ENCODE results near the gene HSPG2.
"Not testable (repeated sequence)": the region's sequence is repeated elsewhere in the genome, so short reads cannot be mapped to it uniquely, and the experiment has no call there.

HSPG2 gene

DNA sequence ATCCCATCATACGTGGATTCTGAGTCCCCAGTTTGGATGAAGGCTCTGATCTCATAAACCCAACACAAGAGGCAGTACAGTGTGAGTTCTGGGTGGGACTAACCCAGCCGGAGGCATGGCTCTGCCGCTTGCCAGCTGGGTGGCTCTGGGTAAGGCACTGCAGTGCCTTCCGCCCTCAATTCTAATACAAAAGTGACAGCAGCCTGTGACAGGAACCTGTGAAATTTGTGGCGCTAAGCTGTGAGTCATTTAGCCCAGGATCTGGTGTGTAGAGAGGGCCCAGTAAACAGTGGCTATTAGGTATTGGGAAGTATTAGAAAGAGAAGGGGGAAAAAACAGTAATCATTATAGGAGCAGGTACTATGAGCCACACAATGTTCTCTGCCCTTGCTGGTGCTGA lies 23.3 kb downstream of the HSPG2 start:
- no peak for DNase-seq (ENCODE audit: low read depth, low spot score)

DNA sequence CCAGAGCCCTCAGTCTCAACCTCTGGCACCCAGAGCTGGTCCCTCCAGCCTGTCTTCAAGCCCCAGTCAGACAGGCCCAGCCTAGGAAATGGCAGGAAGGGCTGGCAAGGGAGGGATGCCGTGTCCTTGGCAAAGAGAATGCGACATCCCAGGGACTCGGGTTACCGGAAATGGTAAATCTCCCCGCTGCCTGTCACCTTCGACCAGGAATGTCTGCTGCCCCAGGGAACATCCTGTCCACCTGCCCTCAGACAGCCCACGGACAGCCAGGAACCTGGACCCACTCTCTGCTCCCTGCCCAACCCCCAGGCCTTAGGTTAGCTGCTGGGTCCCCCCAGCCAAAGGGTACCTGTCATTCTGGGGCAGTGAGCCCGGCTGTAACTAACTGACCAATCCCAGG lies 23.9 kb downstream of the HSPG2 start:
- no peak for DNase-seq (ENCODE audit: low read depth, low spot score)

DNA sequence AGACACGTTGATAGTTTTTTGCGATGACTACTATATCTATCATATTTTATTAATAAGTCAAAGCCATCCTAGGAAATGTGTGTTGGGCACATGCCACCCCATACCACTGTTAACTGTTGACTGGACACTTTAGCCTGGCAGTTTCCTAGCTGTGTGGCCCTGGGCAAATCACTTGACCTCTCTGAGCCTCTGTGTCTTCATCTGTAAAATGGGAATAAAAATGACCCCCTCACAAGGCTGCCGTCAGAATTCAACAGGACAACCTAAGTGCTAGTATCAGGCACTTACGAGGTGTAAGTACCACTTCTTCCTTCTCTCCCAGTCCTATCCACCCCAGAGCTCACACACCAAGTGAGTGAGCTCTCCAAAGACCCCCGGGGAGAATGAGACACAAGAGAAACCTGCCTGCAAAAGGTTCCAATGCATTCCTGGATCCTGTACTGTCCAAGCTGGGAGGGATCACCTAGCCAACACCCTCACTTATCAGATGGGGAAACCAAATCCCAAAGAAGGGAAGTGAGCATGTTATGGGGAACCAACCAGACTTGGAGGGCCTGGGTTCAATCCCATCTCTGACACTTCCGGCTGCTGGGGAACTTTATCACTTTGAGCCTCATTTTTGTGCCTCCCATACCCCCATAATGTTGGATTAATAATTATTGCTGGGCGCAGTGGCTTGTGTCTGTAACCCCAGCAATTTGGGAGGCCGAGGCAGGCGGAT lies 24.9 kb downstream of the HSPG2 start:
- DNase-seq (ENCODE audit: low read depth, low spot score): no peak

DNA sequence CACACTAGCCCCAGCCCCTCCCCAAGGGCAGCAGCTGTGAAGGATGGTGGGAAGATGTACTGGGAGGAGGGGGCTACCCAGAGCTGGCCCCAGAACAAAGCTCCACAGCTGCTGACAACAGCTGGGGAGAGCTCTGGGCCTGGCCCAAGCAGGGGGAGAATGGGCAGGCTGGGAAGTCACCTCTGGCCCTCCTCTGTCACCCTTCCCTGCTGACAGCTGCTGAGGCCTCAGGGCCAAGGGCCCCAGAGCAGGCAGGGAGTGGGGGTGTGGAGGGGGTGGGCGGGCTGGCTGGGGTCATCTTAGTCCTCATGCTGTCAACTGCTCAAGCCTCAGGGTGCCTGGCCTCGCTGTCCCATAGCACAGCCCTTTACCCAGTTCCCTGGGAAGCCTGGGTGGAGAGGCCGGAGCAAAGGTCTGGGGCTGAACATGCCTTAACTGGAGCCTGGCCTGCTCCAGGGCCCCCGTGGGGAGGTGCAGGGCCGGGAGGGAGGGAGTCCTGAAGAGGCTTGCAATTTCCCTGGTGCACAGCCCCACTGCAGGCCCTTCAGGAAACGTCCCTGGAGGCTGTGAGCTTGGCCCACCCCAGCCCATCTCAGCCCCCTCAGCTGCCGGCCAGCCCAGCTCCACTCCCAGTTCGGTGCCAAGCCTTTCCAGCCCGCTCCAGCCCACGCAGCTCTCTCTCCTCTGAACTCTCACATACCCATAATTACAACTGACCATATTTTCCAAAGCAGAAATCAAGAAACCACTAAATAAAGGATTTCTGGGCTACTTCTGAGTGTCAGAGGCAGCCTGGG lies 25.7 kb downstream of the HSPG2 start:
- DNase-seq (ENCODE audit: low read depth, low spot score): no peak

DNA sequence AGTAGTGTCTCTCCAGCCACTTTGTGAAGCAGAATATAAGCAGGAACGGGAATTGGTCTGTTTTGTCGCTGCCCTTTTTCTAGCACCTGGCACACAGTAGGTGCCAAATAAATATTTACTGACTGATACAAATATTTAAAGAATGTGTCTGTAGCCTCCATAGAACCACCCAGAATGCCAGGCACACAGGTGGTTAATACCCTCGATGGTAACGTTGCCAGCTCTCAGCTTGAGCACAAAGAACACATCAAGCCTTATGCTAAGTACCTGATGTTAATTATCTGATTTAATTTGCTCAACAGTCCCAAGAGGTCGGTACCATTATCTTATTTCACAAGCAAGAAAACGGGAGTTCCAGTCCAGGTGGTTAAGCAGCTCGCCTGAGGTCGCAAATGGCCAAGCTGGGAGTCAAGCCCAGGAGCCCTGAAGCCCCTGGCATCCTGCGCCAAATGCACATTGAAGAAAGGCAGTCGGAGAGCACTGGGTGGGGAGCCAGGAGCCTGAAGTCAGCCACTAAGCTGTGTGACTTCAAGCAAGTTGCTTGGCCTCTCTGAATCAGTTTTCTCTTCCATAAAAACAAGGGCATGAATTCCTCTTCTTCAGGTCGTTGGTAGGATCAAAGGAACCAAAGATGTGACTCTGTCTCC lies 26.4 kb downstream of the HSPG2 start:
- DNase-seq (ENCODE audit: low read depth, low spot score): no peak

DNA sequence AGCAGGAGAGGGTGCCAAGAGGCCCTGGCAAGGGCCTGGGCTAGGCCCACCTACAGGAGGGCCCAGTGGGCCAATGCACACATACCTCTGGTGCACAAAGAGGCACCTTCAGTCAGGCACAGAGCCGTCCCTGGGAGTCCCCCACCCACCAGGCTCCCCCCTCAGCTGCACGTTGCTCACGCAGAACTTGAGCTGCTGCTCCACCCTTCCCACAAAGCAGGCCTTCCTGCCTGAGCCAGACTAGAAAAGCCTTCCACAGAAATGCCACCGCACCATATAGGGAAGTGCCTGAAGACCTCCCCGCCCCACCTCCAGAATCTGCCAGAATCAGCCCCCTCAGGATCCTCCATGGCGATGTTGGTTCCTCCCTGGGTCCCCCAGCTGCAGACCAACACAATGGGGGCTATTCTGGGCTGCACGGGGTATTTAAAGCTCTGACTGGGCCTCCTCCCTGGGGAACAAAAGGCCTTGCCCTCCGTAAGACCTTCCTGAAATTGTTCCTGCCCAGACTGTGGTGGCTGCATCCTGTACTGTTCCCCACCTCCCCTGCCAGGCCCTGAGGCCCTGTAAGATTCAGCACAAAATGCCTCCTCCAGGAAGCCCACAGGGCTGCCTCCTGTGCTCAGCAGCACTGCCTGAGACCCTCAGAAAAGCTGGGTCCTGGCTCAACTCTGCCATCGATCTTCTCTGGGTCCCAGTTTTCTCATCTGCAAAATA lies 27.2 kb downstream of the HSPG2 start:
- no peak for DNase-seq (ENCODE audit: low read depth, low spot score)

DNA sequence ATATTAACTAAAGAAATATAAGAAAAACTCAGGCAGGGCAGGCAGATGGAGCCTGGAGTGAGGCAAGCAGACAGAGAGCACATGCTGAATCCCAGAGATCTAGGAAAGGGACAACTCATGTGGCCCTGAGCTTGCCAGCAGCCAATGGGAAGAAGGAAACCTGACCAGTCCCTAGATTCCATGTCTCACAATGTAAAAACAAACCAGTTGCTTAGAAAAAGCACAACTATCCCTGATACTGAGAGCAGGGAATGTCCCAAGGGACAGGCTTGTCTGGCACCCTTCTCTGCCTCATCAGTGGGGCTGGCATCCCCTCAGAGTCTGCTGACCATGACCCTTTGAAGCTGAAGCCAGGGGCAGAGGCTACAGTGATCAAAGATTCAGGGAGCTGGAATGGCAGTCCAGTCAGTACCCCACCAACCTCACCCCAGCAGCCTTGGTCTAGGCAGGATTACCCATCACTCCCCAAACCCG lies 27.8 kb downstream of the HSPG2 start:
- DNase-seq (ENCODE audit: low read depth, low spot score): no peak

DNA sequence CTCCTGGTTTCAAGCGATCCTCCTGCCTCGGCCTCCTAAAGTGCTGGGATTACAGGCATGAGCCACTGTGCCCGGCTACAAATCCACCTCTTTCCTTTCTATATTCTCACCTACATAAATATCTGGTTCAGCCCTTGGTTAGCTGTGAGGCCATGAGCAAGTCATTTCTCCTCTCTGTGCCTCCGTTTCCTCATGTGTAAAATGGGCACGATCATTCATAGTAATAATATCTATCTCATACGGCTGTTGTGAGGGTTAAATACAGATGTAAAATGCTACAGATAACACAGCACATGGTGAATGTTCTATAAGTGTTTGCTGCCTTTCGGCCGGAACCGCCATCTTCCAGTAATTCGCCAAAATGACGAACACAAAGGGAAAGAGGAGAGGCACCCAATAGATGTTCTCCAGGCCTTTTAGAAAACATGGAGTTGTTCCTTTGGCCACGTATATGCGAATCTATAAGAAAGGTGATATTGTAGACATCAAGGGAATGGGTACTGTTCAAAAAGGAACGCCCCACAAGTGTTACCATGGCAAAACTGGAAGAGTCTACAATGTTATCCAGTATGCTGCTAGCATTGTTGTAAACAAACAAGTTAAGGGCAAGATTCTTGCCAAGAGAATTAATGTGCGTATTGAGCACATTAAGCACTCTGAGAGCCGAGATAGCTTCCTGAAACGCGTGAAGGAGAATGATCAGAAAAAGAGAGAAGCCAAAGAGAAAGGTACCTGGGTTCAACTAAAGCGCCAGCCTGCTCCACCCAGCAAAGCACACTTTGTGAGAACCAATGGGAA lies 29.2 kb downstream of the HSPG2 start:
- DNase-seq (ENCODE audit: low read depth, low spot score): not testable (repeated sequence)

DNA sequence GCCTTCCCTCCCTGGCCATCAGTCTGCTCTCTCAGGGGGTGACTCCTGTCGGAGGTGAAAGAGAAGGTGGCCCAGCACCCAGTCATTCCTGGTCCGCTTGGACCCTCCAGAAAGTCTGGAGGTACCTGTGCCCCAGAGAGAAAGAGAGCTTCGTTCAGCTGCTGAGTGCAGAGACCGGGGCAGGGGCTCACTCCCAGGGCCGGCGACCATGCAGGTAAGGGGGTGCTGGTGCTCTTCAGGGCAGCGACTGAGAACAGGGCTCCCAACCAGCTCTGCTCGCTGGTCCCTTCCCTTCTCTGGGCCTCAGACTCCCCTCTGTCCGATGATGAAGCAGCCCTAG lies 30.1 kb downstream of the HSPG2 start:
- DNase-seq (ENCODE audit: low read depth, low spot score): no peak

DNA sequence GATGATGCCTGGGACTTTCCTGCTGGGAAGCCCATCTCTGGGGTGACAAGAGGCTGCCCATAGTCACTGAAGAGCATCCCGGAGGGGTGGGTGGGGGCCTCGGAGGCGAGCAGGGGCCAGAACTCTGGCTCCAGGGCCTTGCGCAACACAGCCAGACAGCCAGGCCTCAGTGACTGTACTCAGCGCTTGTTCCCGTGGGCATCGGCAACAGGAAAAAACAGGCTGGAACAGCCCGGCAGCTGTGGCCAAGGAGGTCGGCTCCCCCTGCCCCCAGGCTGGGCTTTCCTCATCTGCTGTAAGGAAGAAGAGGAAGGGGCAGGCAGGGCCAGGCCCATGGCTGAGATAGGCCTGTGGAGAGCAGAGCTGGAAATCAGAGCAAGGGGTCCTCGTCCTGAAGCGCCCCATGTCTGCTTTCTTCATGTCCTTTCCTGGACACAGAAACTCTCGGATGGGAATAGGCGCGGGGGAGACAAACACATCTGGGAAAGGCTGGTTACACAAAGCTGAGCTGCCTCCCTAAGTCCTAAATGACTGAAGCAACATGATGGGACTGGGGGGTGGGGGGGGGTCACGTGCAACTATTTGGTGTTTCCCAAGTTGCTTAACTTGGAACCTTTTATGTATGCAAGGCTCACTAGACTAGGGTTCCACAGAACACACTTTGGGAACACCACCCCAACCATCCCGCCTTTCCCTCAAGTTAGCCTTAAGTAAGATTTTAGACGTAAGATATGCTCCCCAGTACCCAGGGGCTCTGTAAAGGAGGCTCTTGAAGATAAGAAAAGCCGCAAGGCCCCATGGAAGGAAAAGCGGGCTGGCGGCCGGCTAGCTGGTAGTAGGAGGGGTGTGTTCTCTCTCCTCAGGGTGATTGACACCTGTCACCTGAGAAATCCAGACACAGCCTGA lies 30.7 kb downstream of the HSPG2 start:
- no peak for DNase-seq (ENCODE audit: low read depth, low spot score)

DNA sequence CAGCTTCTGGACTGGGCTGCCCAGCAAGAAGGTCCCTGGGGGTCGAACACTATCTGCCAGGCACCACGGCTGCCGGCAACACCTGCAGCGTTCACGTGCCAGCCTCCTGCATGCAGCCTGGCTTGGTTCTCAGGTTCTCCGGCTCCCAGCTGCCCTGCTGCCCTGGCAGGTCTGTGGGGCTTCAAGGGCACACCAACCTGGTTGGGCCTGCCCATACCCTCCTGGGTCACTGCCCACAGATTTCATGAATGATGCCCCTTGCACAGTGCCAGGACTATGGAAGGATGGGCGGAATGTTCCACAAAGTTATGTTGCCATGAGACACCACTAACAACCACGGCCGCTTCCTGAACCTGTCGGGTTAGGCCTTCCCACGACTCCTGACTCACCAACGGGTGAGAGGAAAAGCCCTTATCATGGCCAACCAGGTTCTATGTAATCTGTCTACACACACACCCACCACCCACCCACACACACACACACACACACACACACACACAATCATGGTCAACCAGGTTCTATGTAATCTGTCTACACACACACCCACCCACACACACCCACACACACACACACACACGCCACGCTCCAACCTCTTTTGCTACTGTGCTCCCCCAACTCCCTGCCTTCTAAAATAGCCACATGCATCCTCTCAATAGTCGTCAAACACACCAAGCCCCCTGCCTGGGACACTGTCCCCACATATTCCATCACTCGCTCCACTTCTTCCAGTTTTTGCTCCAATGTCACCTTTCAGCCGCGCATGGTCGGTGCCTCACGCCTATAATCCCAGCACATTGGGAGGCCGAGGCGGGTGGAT lies 32.2 kb downstream of the HSPG2 start:
- DNase-seq (ENCODE audit: low read depth, low spot score): no peak

DNA sequence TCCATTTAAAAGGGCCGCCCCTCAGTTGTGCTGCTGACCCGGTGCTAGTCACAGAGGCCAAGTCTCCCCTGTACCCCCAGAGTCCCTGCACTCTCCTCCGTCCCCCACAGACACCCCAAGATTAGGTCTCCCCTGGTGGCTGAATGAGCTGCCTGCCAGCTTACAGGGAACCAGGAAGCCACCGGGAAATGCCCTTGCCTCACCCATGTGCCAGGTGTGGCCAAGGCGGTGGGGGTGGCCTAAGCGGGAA lies 32.7 kb downstream of the HSPG2 start:
- no peak for DNase-seq (ENCODE audit: low read depth, low spot score)

DNA sequence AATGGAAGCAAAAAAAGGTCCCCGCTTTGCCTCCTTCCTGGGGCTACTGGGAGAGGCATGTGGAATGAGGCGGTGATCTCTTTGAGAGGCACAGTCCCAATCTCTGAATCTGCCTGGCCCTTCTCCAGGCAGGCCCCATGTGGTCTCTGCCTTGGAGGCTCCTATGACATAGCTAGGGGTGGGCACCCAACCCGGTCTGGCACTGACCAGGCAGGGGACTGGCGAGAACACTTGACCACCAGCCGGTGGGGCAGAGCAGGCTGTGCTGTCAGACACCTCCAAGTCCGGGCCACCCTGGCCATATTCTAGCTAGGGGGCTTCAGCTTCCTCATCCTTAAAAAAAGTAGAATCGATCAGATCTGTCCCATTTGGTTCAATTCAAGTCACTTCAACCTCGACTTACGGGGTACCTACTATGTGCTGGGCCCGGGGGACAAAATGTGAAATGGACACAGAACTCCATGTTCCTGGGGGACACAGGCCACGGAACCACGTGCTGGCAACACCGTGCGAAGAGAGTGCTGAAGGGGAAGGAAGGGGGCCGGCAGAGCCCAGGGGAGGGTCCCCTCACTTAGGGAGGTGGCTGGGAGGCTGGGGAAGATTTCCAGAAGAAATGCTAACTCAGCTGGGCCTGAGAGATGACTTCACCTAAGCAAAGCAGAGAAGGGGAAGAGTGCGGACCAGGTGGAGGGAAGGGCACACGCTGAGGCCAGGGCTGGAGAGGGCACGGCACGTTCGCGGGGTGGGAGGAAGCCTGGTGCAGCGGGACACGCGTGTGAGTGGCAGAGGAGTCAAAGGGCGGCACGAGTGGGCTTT lies 33.3 kb downstream of the HSPG2 start:
- DNase-seq (ENCODE audit: low read depth, low spot score): no peak

DNA sequence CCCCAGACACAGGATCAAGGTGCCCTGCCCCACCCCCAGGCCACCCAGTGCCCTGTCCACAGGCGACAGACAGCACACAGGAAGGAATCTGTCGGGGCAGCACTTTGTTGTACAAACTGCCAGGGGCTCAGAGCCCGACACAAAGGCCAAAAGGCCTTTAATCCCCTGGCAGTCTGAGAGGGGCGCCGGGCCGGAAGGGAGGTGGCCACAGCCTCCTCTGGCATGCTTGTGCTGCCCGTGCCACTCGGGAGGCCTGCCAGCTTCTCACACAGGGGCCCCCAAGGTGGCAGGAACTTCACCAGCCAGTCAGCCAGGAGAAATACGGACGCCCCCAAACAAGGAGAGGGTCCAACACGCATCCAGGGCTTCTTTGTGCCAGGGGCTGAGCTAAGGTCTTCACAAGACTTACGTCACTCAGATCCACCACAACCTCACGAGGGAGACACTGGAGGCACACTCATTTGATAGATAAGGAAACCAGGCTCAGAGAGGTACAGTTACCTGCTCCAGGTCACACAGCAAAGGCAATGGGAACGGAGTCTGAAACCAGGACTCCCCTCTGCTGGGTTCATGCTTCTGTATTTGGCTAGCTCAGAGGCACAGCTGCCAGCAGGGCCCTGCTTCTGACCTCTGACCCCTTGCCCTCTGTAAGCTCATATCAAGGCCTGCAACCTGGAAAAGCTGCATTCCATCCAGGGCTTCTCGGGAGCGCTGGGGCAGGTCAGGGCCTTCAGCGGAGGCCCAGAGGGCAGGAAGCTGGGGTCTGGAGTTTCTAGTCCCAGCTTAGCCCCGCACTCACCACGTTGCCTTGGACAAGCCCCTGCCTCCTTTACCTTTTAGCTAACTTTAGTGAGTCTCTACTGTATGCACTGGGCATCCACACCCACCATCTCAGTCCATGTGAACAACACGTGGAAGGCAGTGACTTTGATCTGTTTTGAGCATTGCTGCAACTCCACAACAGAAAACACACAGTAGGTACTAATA lies 34.8 kb downstream of the HSPG2 start:
- no peak for DNase-seq (ENCODE audit: low read depth, low spot score)

DNA sequence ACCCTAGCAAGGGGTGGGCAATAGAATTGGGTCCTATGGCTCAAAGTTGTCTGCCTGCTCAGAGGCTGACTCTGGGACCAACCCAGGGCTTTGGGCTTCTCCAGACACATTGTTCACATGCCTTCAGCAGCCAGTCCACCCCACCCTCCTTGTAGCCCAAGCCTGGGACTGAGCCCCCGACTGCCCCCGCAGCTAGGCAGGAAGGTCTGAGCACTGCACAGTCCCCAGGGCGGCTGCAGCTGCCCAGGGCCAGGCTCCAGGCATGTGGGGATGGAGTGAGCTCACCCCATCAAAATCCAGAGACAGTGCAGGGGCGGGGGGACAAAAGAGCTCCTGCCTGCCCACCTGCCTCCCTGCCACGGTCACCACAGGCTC lies 35.6 kb downstream of the HSPG2 start:
- no peak for DNase-seq (ENCODE audit: low read depth, low spot score)

DNA sequence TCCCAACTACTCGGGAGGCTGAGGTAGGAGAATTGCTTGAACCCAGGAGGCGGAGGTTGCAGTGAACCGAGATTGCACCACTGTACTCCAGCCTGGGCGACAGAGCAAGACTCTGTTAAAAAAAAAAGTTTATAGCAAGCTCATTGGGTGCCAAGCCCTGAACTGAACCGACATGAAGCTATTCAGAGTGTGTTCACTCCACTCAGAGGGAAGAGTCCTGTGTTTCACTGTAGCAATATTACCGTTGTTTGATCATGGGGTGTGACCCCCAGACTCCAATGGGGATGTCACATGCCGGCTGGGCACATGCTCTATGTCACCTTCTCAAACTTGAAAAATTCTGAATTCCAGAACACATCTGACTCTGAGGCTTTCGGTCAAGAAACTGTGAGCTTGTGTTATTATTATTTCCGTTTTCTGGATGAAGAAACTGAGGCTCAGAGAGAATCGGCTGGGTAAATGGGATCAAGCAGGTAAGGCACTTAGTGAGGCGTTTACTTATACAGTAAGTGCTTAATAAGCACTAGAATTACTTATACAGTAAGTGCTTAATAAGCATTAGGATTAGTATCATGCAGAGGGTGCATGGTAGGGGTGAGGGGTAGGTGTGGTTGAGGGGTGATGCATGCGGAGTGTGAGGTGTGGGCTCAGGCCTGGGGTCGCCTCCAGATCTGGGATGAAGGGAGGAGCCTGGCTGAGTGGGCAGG lies 36.2 kb downstream of the HSPG2 start:
- DNase-seq (ENCODE audit: low read depth, low spot score): no peak

DNA sequence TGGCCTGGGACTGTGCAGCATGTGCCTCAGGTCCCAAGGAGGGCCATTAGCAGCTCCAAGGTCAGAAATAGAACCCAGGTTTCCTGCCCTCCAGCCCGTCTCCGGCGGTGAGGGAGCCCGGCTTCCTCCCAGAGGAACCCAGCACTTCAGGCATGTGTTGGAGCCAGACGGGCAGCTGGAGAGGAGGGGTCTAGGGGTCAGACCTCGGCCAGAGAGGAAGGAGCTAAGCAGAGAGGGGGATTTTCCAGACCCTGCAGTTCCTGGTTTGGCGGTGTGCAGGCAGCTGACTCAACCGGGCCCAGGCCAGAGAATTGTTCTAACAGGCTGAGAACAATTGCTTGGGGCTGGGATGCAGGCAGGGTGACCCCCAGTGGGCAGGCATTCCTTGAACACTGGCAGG lies 37.1 kb downstream of the HSPG2 start:
- DNase-seq (ENCODE audit: low read depth, low spot score): no peak
